Neural cell (in vitro differentiated cells): ENCODE data around the gene DCBLD1. TPM values are rescaled to one million over a fixed set of nuclear protein-coding genes. Genes with fewer than 3 reads are reported as not detected.

Source experiments
- H2AFZ ChIP-seq: fragments of 200-600, 300-800 bp; sonication (generic), shearing (Covaris generic); 2 replicates; pipeline ENCODE4 v1.6.0; 2014; ENCODE audit warnings: low read depth, mild to moderate bottlenecking, antibody characterized with exemption, low read length, moderate library complexity
- H3F3A ChIP-seq: fragments of 200-600 bp; shearing (Covaris generic); 2 replicates; pipeline ENCODE4 v1.6.1; 2016; ENCODE audit warnings: mild to moderate bottlenecking, moderate library complexity, mixed read lengths, antibody characterized with exemption, low read length; ENCODE audit not compliant: insufficient read depth, poor library complexity, severe bottlenecking
- H3K27ac ChIP-seq: fragments of 200-600, 300-800 bp; sonication (generic), shearing (Covaris generic); 2 replicates; pipeline ENCODE4 v1.5.1; 2014; ENCODE audit warnings: mild to moderate bottlenecking, low read length, moderate library complexity
- H3K27me3 ChIP-seq: fragments of 300-800, 200-600 bp; sonication (generic), shearing (Covaris generic); 2 replicates; pipeline ENCODE4 v1.6.0; 2014; ENCODE audit warnings: mild to moderate bottlenecking, low read depth, low read length, moderate library complexity; ENCODE audit not compliant: insufficient read depth
- H3K36me3 ChIP-seq: fragments of 300-800, 200-600 bp; sonication (generic), shearing (Covaris generic); 2 replicates; pipeline ENCODE4 v1.5.1; 2014; ENCODE audit warnings: mild to moderate bottlenecking, antibody characterized with exemption, low read length, moderate library complexity; ENCODE audit not compliant: insufficient read depth
- H3K4me2 ChIP-seq: fragments of 300-800, 200-600 bp; sonication (generic), shearing (Covaris generic); 2 replicates; pipeline ENCODE4 v1.6.0; 2014; ENCODE audit warnings: mild to moderate bottlenecking, low read length
- H3K4me3 ChIP-seq: fragments of 300-800, 200-600 bp; sonication (generic), shearing (Covaris generic); 2 replicates; pipeline ENCODE4 v1.5.1; 2014; ENCODE audit warnings: mild to moderate bottlenecking, low read length, moderate library complexity
- H3K79me2 ChIP-seq: fragments of 200-600 bp; shearing (Covaris generic); replicated peaks from 2 replicates; pipeline ENCODE4 v1.6.0; 2014; ENCODE audit warnings: mild to moderate bottlenecking, low read length, moderate library complexity; ENCODE audit not compliant: insufficient read depth
- H3K9ac ChIP-seq: fragments of 300-800, 200-600 bp; sonication (generic), shearing (Covaris generic); 2 replicates; pipeline ENCODE4 v1.6.1; 2016; ENCODE audit warnings: mild to moderate bottlenecking, low read length, mixed read lengths
- H3K9me2 ChIP-seq: fragments of 200-600 bp; shearing (Covaris generic); 2 replicates; pipeline ENCODE4 v1.6.1; 2016; ENCODE audit warnings: mild to moderate bottlenecking, low read length, mixed read lengths; ENCODE audit not compliant: insufficient read depth
- H3K9me3 ChIP-seq: fragments of 200-600, 300-800 bp; sonication (generic), shearing (Covaris generic); 2 replicates; pipeline ENCODE4 v1.6.1; 2016; ENCODE audit warnings: mild to moderate bottlenecking, mixed run types, low read length, moderate library complexity, mixed read lengths
- H4K20me1 ChIP-seq: fragments of 200-600 bp; shearing (Covaris generic); 2 replicates; pipeline ENCODE4 v1.6.1; 2016; ENCODE audit warnings: mild to moderate bottlenecking, mixed run types; ENCODE audit not compliant: insufficient read depth
- EP300 ChIP-seq: fragments of 450-650 bp; conservative IDR thresholded peaks from 2 replicates; pipeline ENCODE4 v1.6.1; 2014; ENCODE audit warnings: antibody characterized with exemption, mild to moderate bottlenecking, moderate library complexity; ENCODE audit not compliant: poor library complexity, severe bottlenecking
- EZH2 ChIP-seq: fragments of 200-600, 300-800 bp; shearing (Covaris generic), sonication (generic); IDR thresholded peaks from 2 replicates; pipeline ENCODE4 v1.6.1; 2014; ENCODE audit warnings: antibody characterized with exemption, low read length, borderline replicate concordance, mild to moderate bottlenecking; ENCODE audit not compliant: insufficient read depth, poor library complexity, severe bottlenecking
- MXI1 ChIP-seq: fragments of 450-650 bp; conservative IDR thresholded peaks from 2 replicates; pipeline ENCODE4 v1.6.1; 2014; ENCODE audit warnings: antibody characterized with exemption, mild to moderate bottlenecking; ENCODE audit not compliant: poor library complexity, severe bottlenecking
- POLR2AphosphoS5 ChIP-seq: IDR thresholded peaks from 2 replicates; pipeline ENCODE4 v1.6.1; 2012
- RAD21 ChIP-seq: fragments of 450-650 bp; conservative IDR thresholded peaks from 2 replicates; pipeline ENCODE4 v1.6.1; 2014; ENCODE audit warnings: antibody characterized with exemption, mild to moderate bottlenecking, moderate library complexity
- SMC3 ChIP-seq: fragments of 450-650 bp; conservative IDR thresholded peaks from 2 replicates; pipeline ENCODE4 v1.6.1; 2014; ENCODE audit warnings: antibody characterized with exemption, mild to moderate bottlenecking, moderate library complexity; ENCODE audit not compliant: poor library complexity
- TAF1 ChIP-seq: IDR thresholded peaks from 2 replicates; pipeline ENCODE4 v1.6.1; 2012; ENCODE audit warnings: low read depth
- polyA plus RNA-seq: library from polyadenylated mRNA; depleted of rRNA; stranded (reverse); fragments of >200 nt; gene quantifications from 2 replicates; pipeline ENCODE4 v1.2.3, GENCODE V29; 2014
- TF ChIP-seq, protein P1 (sequence below): IDR thresholded peaks from 2 replicates; pipeline ENCODE4 v1.6.1; 2012; ENCODE audit warnings: borderline replicate concordance
- TF ChIP-seq, protein P2 (sequence below): fragments of 450-650 bp; IDR thresholded peaks from 2 replicates; pipeline ENCODE4 v1.5.1; 2014; ENCODE audit warnings: antibody characterized with exemption, mild to moderate bottlenecking, moderate library complexity; ENCODE audit not compliant: poor library complexity, severe bottlenecking

Gene DCBLD1
- polyA plus RNA-seq, 1 donor from 2014 or later, result 11.4 TPM

GRCh38 chr6:117505311-117505710, 22.8 kb downstream of the DCBLD1 start:
- Histone ChIP-seq H3F3A (peaks cover 5% of the 10 kb centered on the region), H3K4me3 (no peak overlapping the region), H3K9me2 (no peaks in the 10 kb centered on the region), H3K9me3 (no peaks in the 10 kb centered on the region), H3K27ac (peak overlapping the region; percentile 86), H2AFZ (no peak overlapping the region), H4K20me1 (no peaks in the 10 kb centered on the region), H3K4me2 (no peak overlapping the region), H3K9ac (no peak overlapping the region), H3K27me3 (no peaks in the 10 kb centered on the region), H3K79me2 (no peaks in the 10 kb centered on the region), H3K36me3 (no peaks in the 10 kb centered on the region)
- TF ChIP-seq SMC3, result no peak
- TF ChIP-seq EP300, result peak; percentile 92
- TF ChIP-seq, protein P1, sequence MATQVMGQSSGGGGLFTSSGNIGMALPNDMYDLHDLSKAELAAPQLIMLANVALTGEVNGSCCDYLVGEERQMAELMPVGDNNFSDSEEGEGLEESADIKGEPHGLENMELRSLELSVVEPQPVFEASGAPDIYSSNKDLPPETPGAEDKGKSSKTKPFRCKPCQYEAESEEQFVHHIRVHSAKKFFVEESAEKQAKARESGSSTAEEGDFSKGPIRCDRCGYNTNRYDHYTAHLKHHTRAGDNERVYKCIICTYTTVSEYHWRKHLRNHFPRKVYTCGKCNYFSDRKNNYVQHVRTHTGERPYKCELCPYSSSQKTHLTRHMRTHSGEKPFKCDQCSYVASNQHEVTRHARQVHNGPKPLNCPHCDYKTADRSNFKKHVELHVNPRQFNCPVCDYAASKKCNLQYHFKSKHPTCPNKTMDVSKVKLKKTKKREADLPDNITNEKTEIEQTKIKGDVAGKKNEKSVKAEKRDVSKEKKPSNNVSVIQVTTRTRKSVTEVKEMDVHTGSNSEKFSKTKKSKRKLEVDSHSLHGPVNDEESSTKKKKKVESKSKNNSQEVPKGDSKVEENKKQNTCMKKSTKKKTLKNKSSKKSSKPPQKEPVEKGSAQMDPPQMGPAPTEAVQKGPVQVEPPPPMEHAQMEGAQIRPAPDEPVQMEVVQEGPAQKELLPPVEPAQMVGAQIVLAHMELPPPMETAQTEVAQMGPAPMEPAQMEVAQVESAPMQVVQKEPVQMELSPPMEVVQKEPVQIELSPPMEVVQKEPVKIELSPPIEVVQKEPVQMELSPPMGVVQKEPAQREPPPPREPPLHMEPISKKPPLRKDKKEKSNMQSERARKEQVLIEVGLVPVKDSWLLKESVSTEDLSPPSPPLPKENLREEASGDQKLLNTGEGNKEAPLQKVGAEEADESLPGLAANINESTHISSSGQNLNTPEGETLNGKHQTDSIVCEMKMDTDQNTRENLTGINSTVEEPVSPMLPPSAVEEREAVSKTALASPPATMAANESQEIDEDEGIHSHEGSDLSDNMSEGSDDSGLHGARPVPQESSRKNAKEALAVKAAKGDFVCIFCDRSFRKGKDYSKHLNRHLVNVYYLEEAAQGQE, result peak; percentile 99
- peak; percentile 61 for TF ChIP-seq POLR2AphosphoS5
- TF ChIP-seq MXI1, result peak; percentile 27

- H3K27ac ChIP-seq, result peak overlapping the region; percentile 86
- TF ChIP-seq EP300, result no peak
- TF ChIP-seq SMC3, result no peak
- no peak for TF ChIP-seq RAD21
- TF ChIP-seq, protein P2, sequence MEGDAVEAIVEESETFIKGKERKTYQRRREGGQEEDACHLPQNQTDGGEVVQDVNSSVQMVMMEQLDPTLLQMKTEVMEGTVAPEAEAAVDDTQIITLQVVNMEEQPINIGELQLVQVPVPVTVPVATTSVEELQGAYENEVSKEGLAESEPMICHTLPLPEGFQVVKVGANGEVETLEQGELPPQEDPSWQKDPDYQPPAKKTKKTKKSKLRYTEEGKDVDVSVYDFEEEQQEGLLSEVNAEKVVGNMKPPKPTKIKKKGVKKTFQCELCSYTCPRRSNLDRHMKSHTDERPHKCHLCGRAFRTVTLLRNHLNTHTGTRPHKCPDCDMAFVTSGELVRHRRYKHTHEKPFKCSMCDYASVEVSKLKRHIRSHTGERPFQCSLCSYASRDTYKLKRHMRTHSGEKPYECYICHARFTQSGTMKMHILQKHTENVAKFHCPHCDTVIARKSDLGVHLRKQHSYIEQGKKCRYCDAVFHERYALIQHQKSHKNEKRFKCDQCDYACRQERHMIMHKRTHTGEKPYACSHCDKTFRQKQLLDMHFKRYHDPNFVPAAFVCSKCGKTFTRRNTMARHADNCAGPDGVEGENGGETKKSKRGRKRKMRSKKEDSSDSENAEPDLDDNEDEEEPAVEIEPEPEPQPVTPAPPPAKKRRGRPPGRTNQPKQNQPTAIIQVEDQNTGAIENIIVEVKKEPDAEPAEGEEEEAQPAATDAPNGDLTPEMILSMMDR, result no peak
- TF ChIP-seq MXI1, result no peak
- TF ChIP-seq, protein P1, result no peak
- TF ChIP-seq POLR2AphosphoS5, result no peak
- TF ChIP-seq EZH2, result no peak
- TF ChIP-seq TAF1, result no peak
- no peak overlapping the region for H3K4me3 ChIP-seq
- H3K9ac ChIP-seq, result no peak overlapping the region
- H3F3A ChIP-seq, result peaks cover 5% of the 10 kb centered on the region
- no peaks in the 10 kb centered on the region for H3K27me3 ChIP-seq
- H3K4me2 ChIP-seq, result no peak overlapping the region
- H3K36me3 ChIP-seq, result no peaks in the 10 kb centered on the region
- H3K9me2 ChIP-seq, result no peaks in the 10 kb centered on the region
- H2AFZ ChIP-seq, result no peak overlapping the region
- no peaks in the 10 kb centered on the region for H3K9me3 ChIP-seq
- H3K79me2 ChIP-seq, result no peaks in the 10 kb centered on the region
- H4K20me1 ChIP-seq, result no peaks in the 10 kb centered on the region
Measured at GRCh38 chr6:117506180-117506835, 23.8 kb downstream of the DCBLD1 start.
